HEK293 (cell line): ENCODE data around the gene SLC44A5.

Experiments used
- CTCF ChIA-PET: fragments of 350-600 bp; formaldehyde crosslinking; extraction: SDS; loops from one replicate; lab custom pipeline; 2021; ENCODE audit warnings: antibody characterized with exemption; lab: Yijun Ruan, JAX
- POLR2A ChIA-PET: fragments of 300-600 bp; formaldehyde crosslinking; extraction: SDS; loops from one replicate; lab custom pipeline; 2020; ENCODE audit warnings: antibody characterized with exemption, inconsistent platforms; lab: Yijun Ruan, JAX
- H3K27ac ChIP-seq: fragments of 200-500 bp; sonication (Bioruptor generic); 2 replicates; pipeline ENCODE4 v1.5.1; 2014; ENCODE audit warnings: low read depth, low read length, control low read depth, inconsistent platforms; ENCODE audit errors: extremely low read depth
- H3K36me3 ChIP-seq, 2 experiments: fragments of 200-500 bp in 1 of 2; sonication (Bioruptor generic) in 1 of 2; 1 replicate in 1 of 2; 2 replicates in 1 of 2; pipeline ENCODE4 v1.5.1; 2014 to 2017; ENCODE audit warnings: inconsistent platforms in 2 of 2, low read length in 2 of 2; ENCODE audit not compliant: control insufficient read depth in 2 of 2, insufficient read depth in 1 of 2
- H3K4me1 ChIP-seq: fragments of 200-500 bp; sonication (Bioruptor generic); 2 replicates; pipeline ENCODE4 v1.5.1; 2014; ENCODE audit warnings: mild to moderate bottlenecking, low read length, inconsistent platforms; ENCODE audit not compliant: control insufficient read depth, insufficient read depth
- H3K4me3 ChIP-seq: 2 replicates; pipeline ENCODE4 v1.5.1; 2011; ENCODE audit warnings: low read depth, mild to moderate bottlenecking, control low read depth, low read length, moderate library complexity
- H3K9me3 ChIP-seq: fragments of 200-500 bp; sonication (Bioruptor generic); 2 replicates; pipeline ENCODE4 v1.5.1; 2014; ENCODE audit warnings: low read depth, low read length, inconsistent platforms; ENCODE audit not compliant: control insufficient read depth, insufficient read depth
- GLI2 ChIP-seq: fragments of 450-650 bp; formaldehyde crosslinking; IDR thresholded peaks from 2 replicates; pipeline ENCODE4; 2017; ENCODE audit warnings: missing biosample characterization, missing genetic modification characterization, low read depth, borderline replicate concordance
- IKZF3 ChIP-seq: fragments of 450-650 bp; IDR thresholded peaks from 2 replicates; pipeline ENCODE4 v1.5.0; 2018; ENCODE audit warnings: missing biosample characterization, mild to moderate bottlenecking, missing genetic modification characterization, moderate library complexity
- KLF10 ChIP-seq: fragments of 450-650 bp; IDR thresholded peaks from 2 replicates; pipeline ENCODE4 v1.5.1; 2018; ENCODE audit warnings: missing biosample characterization, mild to moderate bottlenecking, missing genetic modification characterization
- SETDB1 ChIP-seq: IDR thresholded peaks from one replicate; pipeline ENCODE4 v1.6.1; 2017; ENCODE audit warnings: mild to moderate bottlenecking, low read length, moderate library complexity, mixed read lengths; ENCODE audit not compliant: insufficient read length
- TCF7L2 ChIP-seq: IDR thresholded peaks from 2 replicates; pipeline ENCODE4 v1.6.1; 2011; ENCODE audit warnings: low read depth, mild to moderate bottlenecking, inconsistent platforms, low read length, moderate library complexity, borderline replicate concordance
- ZBTB1 ChIP-seq: fragments of 450-650 bp; formaldehyde crosslinking; IDR thresholded peaks from 2 replicates; pipeline ENCODE4 v1.5.1; 2016; ENCODE audit warnings: missing biosample characterization, missing genetic modification characterization
- ZFP37 ChIP-seq: fragments of 450-650 bp; formaldehyde crosslinking; IDR thresholded peaks from 2 replicates; pipeline ENCODE4 v1.5.1; 2016; ENCODE audit warnings: missing biosample characterization, missing genetic modification characterization
- ZFP69B ChIP-seq: fragments of 450-650 bp; formaldehyde crosslinking; IDR thresholded peaks from 2 replicates; pipeline ENCODE4 v1.5.1; 2016; ENCODE audit warnings: missing biosample characterization, missing genetic modification characterization
- ZNF146 ChIP-seq: fragments of 450-650 bp; formaldehyde crosslinking; IDR thresholded peaks from 2 replicates; pipeline ENCODE4 v1.5.1; 2016; ENCODE audit warnings: missing biosample characterization, missing genetic modification characterization
- ZNF302 ChIP-seq: fragments of 450-650 bp; formaldehyde crosslinking; IDR thresholded peaks from 2 replicates; pipeline ENCODE4 v1.5.1; 2016; ENCODE audit warnings: missing biosample characterization, missing genetic modification characterization, low read depth
- ZNF350 ChIP-seq: fragments of 450-650 bp; formaldehyde crosslinking; IDR thresholded peaks from 2 replicates; pipeline ENCODE4 v1.5.0; 2017; ENCODE audit warnings: missing biosample characterization, mild to moderate bottlenecking, missing genetic modification characterization
- ZNF366 ChIP-seq: fragments of 450-650 bp; formaldehyde crosslinking; conservative IDR thresholded peaks from 2 replicates; pipeline ENCODE4 v1.5.1; 2016; ENCODE audit warnings: missing biosample characterization, missing genetic modification characterization
- ZNF416 ChIP-seq: fragments of 450-650 bp; formaldehyde crosslinking; IDR thresholded peaks from 2 replicates; pipeline ENCODE4 v1.5.1; 2016; ENCODE audit warnings: missing biosample characterization, missing genetic modification characterization
- ZNF473 ChIP-seq: fragments of 450-650 bp; formaldehyde crosslinking; IDR thresholded peaks from 2 replicates; pipeline ENCODE4 v1.5.1; 2017; ENCODE audit warnings: missing biosample characterization, missing genetic modification characterization
- ZNF510 ChIP-seq: fragments of 450-650 bp; formaldehyde crosslinking; IDR thresholded peaks from 2 replicates; pipeline ENCODE4 v1.5.1; 2018; ENCODE audit warnings: mild to moderate bottlenecking, missing genetic modification characterization, missing biosample characterization; ENCODE audit not compliant: insufficient replicate concordance
- ZNF544 ChIP-seq: fragments of 450-650 bp; formaldehyde crosslinking; IDR thresholded peaks from 2 replicates; pipeline ENCODE4 v1.5.0; 2017; ENCODE audit warnings: missing biosample characterization, missing genetic modification characterization
- ZNF623 ChIP-seq: fragments of 450-650 bp; formaldehyde crosslinking; IDR thresholded peaks from 2 replicates; pipeline ENCODE4 v1.5.1; 2016; ENCODE audit warnings: missing biosample characterization, missing genetic modification characterization
- ZNF664 ChIP-seq: fragments of 450-650 bp; formaldehyde crosslinking; IDR thresholded peaks from 2 replicates; pipeline ENCODE4 v1.5.1; 2016; ENCODE audit warnings: missing biosample characterization, missing genetic modification characterization
- ZNF777 ChIP-seq: fragments of 450-650 bp; formaldehyde crosslinking; IDR thresholded peaks from 2 replicates; pipeline ENCODE4 v1.5.1; 2017; ENCODE audit warnings: missing biosample characterization, missing genetic modification characterization, borderline replicate concordance
- ZNF837 ChIP-seq: fragments of 450-650 bp; formaldehyde crosslinking; IDR thresholded peaks from 2 replicates; pipeline ENCODE4 v1.5.1; 2016; ENCODE audit warnings: missing biosample characterization, missing genetic modification characterization
- TF ChIP-seq, protein P1 (sequence below): fragments of 450-650 bp; IDR thresholded peaks from 2 replicates; pipeline ENCODE4 v1.5.1; 2018; ENCODE audit warnings: missing biosample characterization, mild to moderate bottlenecking, missing genetic modification characterization
- TF ChIP-seq, protein P2 (sequence below): fragments of 450-650 bp; formaldehyde crosslinking; IDR thresholded peaks from 2 replicates; pipeline ENCODE4 v1.5.1; 2016; ENCODE audit warnings: missing biosample characterization, missing genetic modification characterization
- TF ChIP-seq, protein P3 (sequence below): fragments of 450-650 bp; formaldehyde crosslinking; IDR thresholded peaks from 2 replicates; pipeline ENCODE4 v1.5.1; 2016; ENCODE audit warnings: missing biosample characterization, missing genetic modification characterization
- TF ChIP-seq, protein P4 (sequence below): fragments of 450-650 bp; formaldehyde crosslinking; IDR thresholded peaks from 2 replicates; pipeline ENCODE4 v1.5.1; 2016; ENCODE audit warnings: missing biosample characterization, missing genetic modification characterization, borderline replicate concordance

SLC44A5 gene

DNA sequence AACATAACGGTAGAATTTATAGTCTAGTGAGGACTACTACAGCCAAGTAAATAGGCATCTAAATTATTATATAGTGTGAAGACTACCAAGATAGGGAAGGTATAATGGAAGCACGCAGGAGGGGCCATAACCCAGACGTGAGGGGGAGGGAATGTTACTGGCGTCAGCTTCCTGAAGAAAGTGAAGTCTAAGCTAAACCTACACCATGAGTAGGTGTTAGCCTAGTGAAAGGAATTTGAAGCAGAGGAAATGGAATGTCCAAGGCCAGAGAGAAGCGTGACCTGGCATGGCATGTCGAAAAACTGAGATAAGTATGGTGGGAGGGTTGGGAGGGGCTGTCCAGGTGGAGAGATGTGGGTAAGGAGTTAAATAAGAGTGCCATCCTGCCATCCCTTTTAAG lies 140.5 kb downstream of the SLC44A5 start:
- Histone ChIP-seq H3K9me3 (no peaks in the 10 kb centered on the region), H3K36me3 (no peaks in the 10 kb centered on the region), H3K4me1 (no peaks in the 10 kb centered on the region), H3K4me3 (no peak overlapping the region), H3K27ac (no peak overlapping the region)
- ChIA-PET POLR2A (no interaction called here), CTCF (interaction anchor here (1.0 kb wide), 1 partner anchor 25 kb away, joined by 3 read pairs; no protein-coding TSS in a partner anchor)
- TF ChIP-seq ZNF664 (tag by site-specific recombination) (no peak), SETDB1 (no peak), ZNF350 (tag by site-specific recombination) (no peak), ZFP37 (tag by site-specific recombination) (no peak), IKZF3 (no peak), ZNF302 (tag by site-specific recombination) (no peak), ZFP69B (tag by site-specific recombination) (no peak), ZBTB1 (no peak), ZNF146 (tag by site-specific recombination) (no peak)
- TF ChIP-seq, protein P1, sequence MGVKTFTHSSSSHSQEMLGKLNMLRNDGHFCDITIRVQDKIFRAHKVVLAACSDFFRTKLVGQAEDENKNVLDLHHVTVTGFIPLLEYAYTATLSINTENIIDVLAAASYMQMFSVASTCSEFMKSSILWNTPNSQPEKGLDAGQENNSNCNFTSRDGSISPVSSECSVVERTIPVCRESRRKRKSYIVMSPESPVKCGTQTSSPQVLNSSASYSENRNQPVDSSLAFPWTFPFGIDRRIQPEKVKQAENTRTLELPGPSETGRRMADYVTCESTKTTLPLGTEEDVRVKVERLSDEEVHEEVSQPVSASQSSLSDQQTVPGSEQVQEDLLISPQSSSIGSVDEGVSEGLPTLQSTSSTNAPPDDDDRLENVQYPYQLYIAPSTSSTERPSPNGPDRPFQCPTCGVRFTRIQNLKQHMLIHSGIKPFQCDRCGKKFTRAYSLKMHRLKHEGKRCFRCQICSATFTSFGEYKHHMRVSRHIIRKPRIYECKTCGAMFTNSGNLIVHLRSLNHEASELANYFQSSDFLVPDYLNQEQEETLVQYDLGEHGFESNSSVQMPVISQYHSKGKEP (tag by site-specific recombination), result no peak
- TF ChIP-seq, protein P2, sequence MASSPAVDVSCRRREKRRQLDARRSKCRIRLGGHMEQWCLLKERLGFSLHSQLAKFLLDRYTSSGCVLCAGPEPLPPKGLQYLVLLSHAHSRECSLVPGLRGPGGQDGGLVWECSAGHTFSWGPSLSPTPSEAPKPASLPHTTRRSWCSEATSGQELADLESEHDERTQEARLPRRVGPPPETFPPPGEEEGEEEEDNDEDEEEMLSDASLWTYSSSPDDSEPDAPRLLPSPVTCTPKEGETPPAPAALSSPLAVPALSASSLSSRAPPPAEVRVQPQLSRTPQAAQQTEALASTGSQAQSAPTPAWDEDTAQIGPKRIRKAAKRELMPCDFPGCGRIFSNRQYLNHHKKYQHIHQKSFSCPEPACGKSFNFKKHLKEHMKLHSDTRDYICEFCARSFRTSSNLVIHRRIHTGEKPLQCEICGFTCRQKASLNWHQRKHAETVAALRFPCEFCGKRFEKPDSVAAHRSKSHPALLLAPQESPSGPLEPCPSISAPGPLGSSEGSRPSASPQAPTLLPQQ, result no peak

DNA sequence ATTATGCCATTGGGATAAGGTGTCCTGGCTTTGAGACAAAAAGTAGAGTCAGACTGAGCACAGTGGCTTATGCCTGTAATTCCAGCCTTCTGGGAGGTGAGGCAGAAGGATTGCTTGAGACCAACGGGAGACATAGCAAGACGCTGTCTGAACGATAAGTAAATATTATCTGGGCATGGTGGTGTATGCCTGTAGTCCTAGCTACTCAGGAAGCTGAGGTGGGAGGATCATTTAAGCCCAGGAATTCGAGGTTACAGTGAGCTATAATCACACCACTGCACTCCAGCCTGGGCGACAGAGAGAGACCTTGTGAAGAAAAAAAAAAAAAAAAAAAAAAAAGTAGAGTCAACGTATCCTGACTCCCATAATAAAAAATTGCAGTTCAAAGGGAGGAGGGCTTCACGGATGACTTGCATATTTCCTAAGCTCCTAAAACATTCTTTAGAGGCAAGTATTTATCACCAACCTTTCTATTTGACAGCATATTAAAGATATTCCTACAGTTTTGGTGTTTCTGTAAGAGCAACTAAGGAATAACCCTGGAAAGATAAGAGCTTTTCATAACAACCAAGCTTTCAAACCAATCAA lies 141.2 kb downstream of the SLC44A5 start:
- H3K4me1 ChIP-seq, result no peaks in the 10 kb centered on the region
- H3K36me3 ChIP-seq, result no peaks in the 10 kb centered on the region
- ChIA-PET CTCF (interaction anchor here (1.0 kb wide), 1 partner anchor 26 kb away, joined by 3 read pairs; no protein-coding TSS in a partner anchor), POLR2A (no interaction called here)
- no peaks in the 10 kb centered on the region for H3K9me3 ChIP-seq
- no peak overlapping the region for H3K4me3 ChIP-seq
- TF ChIP-seq, protein P3, sequence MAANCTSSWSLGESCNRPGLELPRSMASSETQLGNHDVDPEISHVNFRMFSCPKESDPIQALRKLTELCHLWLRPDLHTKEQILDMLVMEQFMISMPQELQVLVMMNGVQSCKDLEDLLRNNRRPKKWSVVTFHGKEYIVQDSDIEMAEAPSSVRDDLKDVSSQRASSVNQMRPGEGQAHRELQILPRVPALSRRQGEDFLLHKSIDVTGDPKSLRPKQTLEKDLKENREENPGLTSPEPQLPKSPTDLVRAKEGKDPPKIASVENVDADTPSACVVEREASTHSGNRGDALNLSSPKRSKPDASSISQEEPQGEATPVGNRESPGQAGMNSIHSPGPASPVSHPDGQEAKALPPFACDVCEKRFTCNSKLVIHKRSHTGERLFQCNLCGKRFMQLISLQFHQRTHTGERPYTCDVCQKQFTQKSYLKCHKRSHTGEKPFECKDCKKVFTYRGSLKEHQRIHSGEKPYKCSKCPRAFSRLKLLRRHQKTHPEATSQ (tag by site-specific recombination), result no peak
- no peak for TF ChIP-seq GLI2 (tag by site-specific recombination)
- TF ChIP-seq ZNF416, result no peak
- TF ChIP-seq ZNF366, result no peak
- no peak for TF ChIP-seq TCF7L2
- TF ChIP-seq, protein P2, result no peak
- no peak for TF ChIP-seq ZNF837 (tag by site-specific recombination)
- no peak for TF ChIP-seq ZNF544 (tag by site-specific recombination)
- TF ChIP-seq KLF10, result no peak
- TF ChIP-seq ZNF777 (tag by site-specific recombination), result no peak
- TF ChIP-seq ZNF510 (tag by site-specific recombination), result no peak
- no peak for TF ChIP-seq IKZF3
- no peak for TF ChIP-seq ZNF473 (tag by site-specific recombination)
- TF ChIP-seq, protein P4, sequence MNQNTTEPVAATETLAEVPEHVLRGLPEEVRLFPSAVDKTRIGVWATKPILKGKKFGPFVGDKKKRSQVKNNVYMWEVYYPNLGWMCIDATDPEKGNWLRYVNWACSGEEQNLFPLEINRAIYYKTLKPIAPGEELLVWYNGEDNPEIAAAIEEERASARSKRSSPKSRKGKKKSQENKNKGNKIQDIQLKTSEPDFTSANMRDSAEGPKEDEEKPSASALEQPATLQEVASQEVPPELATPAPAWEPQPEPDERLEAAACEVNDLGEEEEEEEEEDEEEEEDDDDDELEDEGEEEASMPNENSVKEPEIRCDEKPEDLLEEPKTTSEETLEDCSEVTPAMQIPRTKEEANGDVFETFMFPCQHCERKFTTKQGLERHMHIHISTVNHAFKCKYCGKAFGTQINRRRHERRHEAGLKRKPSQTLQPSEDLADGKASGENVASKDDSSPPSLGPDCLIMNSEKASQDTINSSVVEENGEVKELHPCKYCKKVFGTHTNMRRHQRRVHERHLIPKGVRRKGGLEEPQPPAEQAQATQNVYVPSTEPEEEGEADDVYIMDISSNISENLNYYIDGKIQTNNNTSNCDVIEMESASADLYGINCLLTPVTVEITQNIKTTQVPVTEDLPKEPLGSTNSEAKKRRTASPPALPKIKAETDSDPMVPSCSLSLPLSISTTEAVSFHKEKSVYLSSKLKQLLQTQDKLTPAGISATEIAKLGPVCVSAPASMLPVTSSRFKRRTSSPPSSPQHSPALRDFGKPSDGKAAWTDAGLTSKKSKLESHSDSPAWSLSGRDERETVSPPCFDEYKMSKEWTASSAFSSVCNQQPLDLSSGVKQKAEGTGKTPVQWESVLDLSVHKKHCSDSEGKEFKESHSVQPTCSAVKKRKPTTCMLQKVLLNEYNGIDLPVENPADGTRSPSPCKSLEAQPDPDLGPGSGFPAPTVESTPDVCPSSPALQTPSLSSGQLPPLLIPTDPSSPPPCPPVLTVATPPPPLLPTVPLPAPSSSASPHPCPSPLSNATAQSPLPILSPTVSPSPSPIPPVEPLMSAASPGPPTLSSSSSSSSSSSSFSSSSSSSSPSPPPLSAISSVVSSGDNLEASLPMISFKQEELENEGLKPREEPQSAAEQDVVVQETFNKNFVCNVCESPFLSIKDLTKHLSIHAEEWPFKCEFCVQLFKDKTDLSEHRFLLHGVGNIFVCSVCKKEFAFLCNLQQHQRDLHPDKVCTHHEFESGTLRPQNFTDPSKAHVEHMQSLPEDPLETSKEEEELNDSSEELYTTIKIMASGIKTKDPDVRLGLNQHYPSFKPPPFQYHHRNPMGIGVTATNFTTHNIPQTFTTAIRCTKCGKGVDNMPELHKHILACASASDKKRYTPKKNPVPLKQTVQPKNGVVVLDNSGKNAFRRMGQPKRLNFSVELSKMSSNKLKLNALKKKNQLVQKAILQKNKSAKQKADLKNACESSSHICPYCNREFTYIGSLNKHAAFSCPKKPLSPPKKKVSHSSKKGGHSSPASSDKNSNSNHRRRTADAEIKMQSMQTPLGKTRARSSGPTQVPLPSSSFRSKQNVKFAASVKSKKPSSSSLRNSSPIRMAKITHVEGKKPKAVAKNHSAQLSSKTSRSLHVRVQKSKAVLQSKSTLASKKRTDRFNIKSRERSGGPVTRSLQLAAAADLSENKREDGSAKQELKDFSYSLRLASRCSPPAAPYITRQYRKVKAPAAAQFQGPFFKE, result no peak
- no peak for TF ChIP-seq ZNF623 (tag by site-specific recombination)
- no peak overlapping the region for H3K27ac ChIP-seq
